Measurements from ENCODE around the gene RETREG1. TPM values are rescaled to one million over a fixed set of nuclear protein-coding genes. Genes with fewer than 3 reads are reported as not detected.
"Not testable (repeated sequence)": the region's sequence is repeated elsewhere in the genome, so short reads cannot be mapped to it uniquely, and the experiment has no call there.

Gene RETREG1
- total RNA-seq, 1 donor from 2014 or later, result 5.9 TPM

- DNase-seq (ENCODE audit: low spot score), result no peak
These were observed 859 bp downstream of the RETREG1 start for GRCh38 chr5:16615741-16616535.

DNA sequence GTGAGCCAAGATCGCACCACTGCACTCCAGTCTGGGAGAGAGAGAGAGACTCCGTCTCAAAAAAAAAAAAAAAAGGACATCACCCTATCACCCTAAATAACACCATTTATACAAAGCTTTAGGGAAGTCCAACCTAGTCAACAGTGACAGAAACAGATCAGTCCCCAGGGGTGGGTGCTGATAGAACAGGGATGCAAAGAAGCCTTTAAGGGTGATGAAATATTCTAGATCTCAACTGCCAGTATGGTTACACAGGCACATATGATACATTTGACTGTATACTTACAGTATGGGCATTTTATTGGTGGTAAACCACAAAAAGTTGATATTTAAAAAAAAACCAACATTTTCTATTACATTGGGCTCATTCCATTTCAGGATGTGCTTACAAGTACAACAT, 4.8 kb downstream of the RETREG1 start:
- no peak for DNase-seq (ENCODE audit: low spot score)

- not testable (repeated sequence) for DNase-seq (ENCODE audit: low spot score)
These were observed 5.9 kb downstream of the RETREG1 start for GRCh38 chr5:16610896-16611295.

DNA sequence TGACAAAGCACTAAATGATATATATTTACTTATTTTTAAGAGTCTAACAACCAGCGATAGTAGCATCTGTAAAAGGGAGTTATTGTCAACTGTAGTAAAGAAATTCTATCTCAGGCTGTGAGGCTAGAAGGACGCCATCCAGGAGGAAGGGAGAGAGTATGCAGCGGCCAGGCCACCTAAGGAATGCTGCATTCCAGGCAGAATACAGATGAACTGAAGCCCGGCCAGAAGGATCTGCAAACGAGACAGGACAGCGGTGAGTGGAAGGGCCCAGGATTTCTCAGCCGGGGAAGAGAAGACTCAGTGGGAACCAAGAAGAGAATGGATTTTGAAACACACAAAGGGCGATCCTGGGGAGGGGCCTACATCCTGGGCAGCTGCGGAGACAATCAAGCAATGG, 7.4 kb downstream of the RETREG1 start:
- no peak for DNase-seq (ENCODE audit: low spot score)

DNA sequence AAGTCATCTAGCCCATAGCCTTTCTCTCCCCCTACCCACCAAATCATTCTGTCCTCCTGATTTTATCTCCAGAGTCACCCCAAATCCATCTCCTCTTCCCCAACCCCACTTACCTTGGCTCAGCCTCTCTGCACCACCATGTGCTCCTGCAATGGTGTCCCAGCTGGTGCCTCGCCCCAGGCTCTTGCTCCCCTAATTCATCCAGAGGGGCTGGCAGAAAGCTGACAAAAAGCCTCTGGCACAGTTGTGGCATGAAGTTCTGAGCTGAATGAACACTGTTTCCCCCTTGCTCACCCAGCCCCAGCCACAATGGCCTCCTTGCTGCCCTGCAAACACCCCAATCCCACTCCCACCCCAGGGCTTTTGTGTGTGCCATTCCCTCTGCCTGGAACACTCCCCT, 10.2 kb downstream of the RETREG1 start:
- DNase-seq (ENCODE audit: low spot score), result no peak

DNA sequence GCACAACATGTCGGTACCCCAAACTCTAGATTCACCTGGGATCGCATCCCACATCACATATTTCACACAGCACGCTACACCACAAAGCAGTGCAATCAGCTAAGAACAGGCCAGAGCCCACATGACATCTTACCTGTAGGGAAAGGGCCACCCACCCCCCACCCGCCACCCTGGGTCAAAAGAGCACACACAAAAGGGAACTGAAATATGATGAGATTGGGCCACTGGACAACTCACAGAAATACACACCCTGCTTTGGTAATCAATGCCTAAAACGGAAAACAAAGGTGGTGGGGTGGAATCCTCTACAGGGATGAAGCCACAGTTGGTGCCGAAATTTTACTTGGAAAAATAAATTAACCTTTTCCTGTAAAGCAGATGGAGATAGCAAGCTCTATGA, 13.1 kb downstream of the RETREG1 start:
- DNase-seq (ENCODE audit: low spot score), result no peak

GRCh38 chr5:16603295-16603694, 13.5 kb downstream of the RETREG1 start:
- no peak for DNase-seq (ENCODE audit: low spot score)

- DNase-seq (ENCODE audit: low spot score), result no peak
These were observed 14.6 kb downstream of the RETREG1 start for GRCh38 chr5:16602182-16602581.

- DNase-seq (ENCODE audit: low spot score), result no peak
These were observed 15.9 kb downstream of the RETREG1 start for GRCh38 chr5:16600946-16601345.

GRCh38 chr5:16600397-16600796, 16.4 kb downstream of the RETREG1 start:
- DNase-seq (ENCODE audit: low spot score), result no peak

- DNase-seq (ENCODE audit: low spot score), result no peak
These were observed 18.7 kb downstream of the RETREG1 start for GRCh38 chr5:16597946-16598694.

DNA sequence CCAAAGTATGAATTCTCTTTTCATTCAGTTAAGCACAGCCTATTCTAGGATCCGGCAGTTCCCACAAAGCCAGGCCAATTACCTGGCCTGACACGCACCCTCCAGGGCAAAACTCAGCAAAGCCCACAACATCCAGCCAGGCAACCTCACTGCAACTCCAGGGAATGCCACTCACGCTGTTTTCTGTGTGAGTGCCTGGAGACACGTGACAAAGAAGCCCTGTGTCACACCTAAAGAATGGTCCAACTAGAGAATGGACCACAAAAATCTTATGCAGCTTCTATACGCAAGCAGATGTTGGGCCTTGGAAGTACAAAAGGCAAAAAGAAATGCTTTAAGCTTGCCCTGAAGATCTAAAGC, 20.2 kb downstream of the RETREG1 start:
- DNase-seq (ENCODE audit: low spot score), result no peak

- DNase-seq (ENCODE audit: low spot score), result no peak
These were observed 20.8 kb downstream of the RETREG1 start for GRCh38 chr5:16595881-16596580.

GRCh38 chr5:16593628-16594027, 23.2 kb downstream of the RETREG1 start:
- no peak for DNase-seq (ENCODE audit: low spot score)

- no peak for DNase-seq (ENCODE audit: low spot score)
These were observed 23.8 kb downstream of the RETREG1 start for GRCh38 chr5:16593013-16593412.

DNA sequence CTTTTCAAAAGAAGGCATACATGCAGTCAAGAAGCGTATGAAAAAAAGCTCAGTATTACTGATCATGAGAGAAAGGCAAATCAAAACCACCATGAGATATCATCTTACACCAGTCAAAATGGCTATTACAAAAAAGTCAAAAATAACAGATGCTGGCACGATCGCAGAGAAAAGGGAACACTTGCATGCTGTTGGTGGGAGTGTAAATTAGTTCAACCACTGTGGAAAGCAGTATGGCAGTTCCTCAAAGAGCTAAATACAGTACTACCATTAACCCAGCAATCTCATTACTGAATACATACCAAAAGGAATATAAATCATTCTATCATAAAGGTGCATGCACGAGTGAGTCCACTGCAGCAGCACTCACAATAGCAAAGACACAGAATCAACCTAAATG, 24.5 kb downstream of the RETREG1 start:
- no peak for DNase-seq (ENCODE audit: low spot score)

GRCh38 chr5:16590685-16591084, 26.1 kb downstream of the RETREG1 start:
- no peak for DNase-seq (ENCODE audit: low spot score)

- no peak for DNase-seq (ENCODE audit: low spot score)
These were observed 27.1 kb downstream of the RETREG1 start for GRCh38 chr5:16589658-16590057.

- DNase-seq (ENCODE audit: low spot score), result no peak
These were observed 28.2 kb downstream of the RETREG1 start for GRCh38 chr5:16588434-16589214.

GRCh38 chr5:16586556-16586955, 30.2 kb downstream of the RETREG1 start:
- DNase-seq (ENCODE audit: low spot score), result no peak

- no peak for DNase-seq (ENCODE audit: low spot score)
These were observed 31.6 kb downstream of the RETREG1 start for GRCh38 chr5:16585041-16585667.
